ENCODE data around the gene SLC20A1.

Gene SLC20A1

DNA sequence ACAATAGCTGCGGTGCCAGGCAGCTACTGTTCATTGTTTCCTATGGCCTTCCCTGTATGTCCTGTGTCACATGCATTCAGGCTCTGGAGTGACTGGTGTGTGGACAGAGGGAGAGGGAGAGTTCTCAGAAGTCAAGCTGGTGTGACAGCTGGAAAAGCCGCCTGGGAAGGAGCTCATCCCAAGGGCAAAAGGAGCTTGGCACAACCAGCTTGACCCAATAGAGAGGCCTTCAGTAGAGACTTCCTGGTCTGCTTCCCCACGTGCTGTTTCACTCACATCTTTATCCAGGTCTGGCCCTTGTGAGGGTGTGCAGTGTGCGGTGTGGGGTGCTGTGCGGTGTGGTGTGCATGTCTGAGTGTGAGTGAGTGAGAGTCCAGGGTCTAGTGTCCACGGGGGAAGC lies 64.0 kb downstream of the SLC20A1 start:
- DNase-seq (ENCODE audit: low read depth), result no peak

DNA sequence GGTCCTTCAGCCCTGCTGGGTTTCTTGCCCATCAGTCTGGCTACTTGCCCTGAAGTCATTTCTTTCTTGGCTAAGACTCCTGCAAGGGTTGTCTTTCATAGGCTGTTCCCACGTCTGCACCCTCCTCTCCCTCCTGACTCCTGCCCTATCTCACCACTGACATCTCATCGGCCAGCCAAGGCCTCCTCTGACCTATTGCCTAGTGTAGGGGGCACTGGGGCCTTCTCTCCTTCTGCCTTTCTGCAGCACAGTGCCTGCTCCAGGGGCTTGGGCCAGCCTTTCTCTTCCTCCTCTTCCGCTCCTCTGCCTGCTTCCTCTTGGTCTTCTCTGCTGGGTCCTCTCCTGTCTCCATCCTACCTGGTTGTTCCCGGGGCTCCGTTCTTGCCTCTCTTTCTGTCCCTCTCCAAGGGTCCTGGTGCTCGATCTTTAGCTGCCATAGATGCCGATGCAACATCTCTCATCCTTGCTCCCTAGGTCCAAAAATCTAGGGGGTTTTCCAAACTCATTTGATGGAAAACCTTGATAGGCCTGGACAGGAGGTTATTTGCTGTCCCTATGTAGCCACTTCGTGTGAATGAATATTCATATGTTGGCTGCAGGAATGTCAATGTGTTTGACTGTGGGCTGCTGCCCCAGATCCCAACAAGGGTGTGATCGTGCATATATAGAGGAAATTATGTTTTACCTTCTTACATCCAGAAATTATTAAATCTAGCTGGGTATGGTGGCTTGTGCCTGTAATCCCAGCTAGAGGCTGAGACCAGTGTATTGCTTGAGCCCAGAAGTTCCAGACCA lies 65.4 kb downstream of the SLC20A1 start:
- DNase-seq (ENCODE audit: low read depth), result no peak

DNA sequence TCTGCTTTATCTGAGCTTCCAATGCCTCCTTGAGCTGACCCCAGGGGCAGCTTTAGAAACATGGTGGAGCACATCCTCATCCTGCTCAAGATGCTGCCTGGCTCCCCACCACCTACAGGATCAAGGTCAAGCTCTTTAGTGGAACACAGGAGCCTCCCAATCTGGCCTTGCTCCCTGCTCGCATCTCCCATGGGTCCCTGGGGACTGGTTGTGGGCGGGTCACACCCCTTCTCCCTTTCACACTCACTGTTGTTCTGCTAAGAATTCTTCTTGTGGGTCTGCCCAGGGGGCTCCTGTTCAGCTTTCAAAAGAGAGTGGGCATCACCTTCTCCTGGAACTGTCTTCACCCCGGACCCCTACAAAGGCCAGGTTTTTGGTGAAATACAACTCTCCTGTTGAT lies 66.7 kb downstream of the SLC20A1 start:
- DNase-seq (ENCODE audit: low read depth), result no peak

DNA sequence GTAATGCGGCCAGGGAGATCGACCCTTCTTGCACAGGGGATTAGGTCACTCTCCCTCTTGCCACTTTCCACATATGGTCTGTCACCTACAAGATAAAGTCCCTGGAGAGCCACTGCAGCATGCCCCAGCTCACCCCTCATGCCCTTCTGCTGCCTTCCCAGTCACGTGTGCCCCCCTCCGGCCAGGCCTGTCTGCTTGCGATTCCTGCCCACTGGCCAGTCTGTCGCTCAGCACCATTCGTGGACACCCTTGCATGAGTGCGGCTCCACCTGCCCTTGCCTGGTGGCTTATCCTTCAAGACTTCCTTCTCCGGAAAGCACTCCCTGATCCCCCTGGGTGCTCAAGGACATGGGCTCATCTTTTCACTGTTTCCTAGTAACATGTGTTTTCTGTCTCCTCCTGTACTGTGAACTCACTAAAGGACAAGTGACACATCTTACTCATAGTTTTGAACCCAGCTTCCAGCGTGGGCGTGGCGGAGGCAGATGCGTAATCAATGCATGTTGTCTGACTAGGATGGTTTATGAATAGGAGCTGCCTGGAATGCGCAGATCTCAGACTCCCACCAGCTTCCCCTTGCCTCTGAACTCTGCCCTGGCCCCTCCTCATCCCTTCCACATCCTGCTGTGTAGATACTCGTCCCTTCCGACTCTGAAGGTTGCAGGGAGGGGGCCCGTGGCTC lies 67.3 kb downstream of the SLC20A1 start:
- no peak for DNase-seq (ENCODE audit: low read depth)
